Left colon (tissue), 2 donors: ENCODE measurements around the gene PPIF. TPM values are rescaled to one million over a fixed set of nuclear protein-coding genes. Genes with fewer than 3 reads are reported as not detected.
A peak's percentile ranks its signal among the peaks of the same experiment; 100 is the strongest.

Source experiments
- ATAC-seq: fragments of 200-7000 bp; cut with Tn5 transposase; one replicate; pipeline ENCODE4 v1.9.1; 2020; ENCODE audit warnings: mild to moderate bottlenecking, moderate library complexity
- DNase-seq, 2 donors: peaks; one replicate each; pipeline ENCODE4 v3.0.0-alpha.2; 2020
- intact Hi-C, 2 donors: fragments of 100-400 bp; cut with DNase I in 1 of 2; cut with micrococcal nuclease in 1 of 2; formaldehyde crosslinking; loops; one replicate each; pipeline versions ENCODE4 v1.11.2 to v1.14.0; 2022; cut with DNase I, micrococcal nuclease
- total RNA-seq, 2 donors: library from RNA; stranded (reverse); fragmentation: NEBNext Ultra II Directional; extraction: Animal tissue kit (Norgen Biotek cat#: 25700); gene quantifications; one replicate each; pipeline ENCODE4 v1.2.1, GENCODE V29; 2021
- donor health status: DM: no; HTN: no; CAD: no.
- donor health status: DM: yes; HTN: yes; CAD: no.

PPIF gene
- total RNA-seq, 2 donors from 2014 or later: 86.6 to 105 TPM

DNA sequence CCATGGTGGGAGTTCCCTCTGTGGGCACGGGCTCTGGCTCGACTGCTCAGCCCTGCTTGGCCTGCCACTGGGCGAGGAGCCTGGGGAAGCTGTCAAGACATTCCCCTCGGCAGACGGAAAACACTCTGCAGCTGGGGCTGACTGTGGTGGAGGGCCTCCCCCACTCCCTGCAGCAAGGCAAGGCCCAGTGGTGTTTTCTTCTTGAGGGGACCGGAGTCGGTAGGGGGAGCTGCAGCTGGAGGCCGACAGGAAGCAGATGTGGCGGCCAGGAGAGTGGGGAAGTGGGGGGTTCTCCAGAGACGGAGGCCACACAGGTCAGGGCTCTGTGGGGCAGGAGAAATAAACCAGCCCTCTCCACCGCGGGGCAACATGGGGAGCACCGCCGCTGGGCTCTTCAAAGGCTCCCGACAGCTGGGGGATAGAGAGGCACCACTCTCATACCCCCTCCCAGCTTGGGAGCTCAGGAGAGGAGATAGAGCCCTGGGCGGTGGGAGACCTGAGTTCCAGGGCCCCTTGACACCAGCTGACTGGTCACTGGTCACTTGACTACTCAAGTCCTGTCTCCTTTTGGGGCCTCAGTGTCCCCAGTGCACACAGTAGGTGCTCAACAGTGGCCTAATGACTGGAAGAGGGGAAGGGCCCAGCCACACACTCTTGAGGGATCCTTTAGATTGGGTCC, 43.4 kb downstream of the PPIF start:
- no peak for ATAC-seq
- DNase-seq: peak; percentile 44 to 63
- intact Hi-C loops: no loop called here

DNA sequence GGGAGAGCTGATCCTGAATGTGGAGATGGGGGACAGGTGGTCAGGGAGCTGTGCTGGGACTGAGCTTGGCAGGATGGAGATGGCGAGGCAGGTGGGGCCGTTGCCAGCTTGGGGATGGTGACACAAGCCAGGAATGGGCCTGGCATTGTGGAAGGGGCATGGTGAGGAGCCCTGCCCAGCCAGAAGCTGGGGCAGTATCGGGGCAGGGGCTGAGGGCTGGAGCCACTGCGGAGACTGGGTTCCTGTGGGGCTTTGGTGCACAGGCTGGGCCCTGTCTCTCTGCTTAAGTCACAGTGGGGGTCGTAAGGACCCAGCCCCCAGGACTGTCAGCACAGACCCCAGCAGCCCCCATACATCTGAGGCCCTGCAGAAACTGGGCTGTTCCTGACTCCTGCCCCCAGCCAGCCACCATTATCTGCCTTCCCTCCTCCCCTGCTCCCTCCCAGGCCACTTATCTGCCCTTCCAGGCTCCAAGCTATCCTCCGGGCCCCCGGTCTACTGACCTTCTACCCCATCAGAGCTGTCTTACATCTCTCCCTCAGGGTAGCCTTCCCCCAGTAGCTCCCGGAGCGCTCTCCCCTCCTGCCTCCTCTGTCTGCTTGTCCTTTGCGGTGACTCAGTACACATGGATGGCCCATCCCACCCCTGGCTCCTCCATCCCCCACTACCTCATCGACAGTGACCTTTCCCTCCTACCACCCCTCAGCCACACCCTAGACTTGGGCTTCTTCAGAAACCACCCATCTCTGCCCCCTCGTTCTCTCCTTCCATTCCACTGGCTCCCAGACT, 44.2 kb downstream of the PPIF start:
- intact Hi-C loops: no loop called here
- no peak for ATAC-seq
- DNase-seq: peak in 1 of 2 donors; percentile 23

DNA sequence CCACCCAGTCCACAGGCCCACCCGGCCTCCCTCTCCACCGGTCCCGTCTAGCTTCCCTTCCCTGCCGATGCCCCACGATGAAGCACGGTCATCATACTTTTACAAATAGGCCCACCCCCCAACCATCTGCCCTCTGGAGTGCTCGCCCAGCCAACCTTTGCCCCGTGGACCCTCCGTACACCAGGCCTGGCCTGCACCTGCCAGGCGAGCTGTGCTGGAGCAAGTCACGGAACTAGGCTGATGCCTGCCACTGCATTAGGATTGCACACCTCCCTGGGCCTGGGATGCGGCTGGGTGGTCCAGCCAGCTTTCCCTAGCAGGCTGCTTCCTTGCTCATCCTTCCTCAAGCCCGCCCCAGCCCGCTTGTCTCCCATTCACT, 44.7 kb downstream of the PPIF start:
- intact Hi-C loops: no loop called here
- DNase-seq (peak in 1 of 2 donors; percentile 17), ATAC-seq (no peak)

- ATAC-seq: no peak
- intact Hi-C loops: no loop called here
- DNase-seq: no peak
These were observed 45.4 kb downstream of the PPIF start for GRCh38 chr10:79392506-79393176.

DNA sequence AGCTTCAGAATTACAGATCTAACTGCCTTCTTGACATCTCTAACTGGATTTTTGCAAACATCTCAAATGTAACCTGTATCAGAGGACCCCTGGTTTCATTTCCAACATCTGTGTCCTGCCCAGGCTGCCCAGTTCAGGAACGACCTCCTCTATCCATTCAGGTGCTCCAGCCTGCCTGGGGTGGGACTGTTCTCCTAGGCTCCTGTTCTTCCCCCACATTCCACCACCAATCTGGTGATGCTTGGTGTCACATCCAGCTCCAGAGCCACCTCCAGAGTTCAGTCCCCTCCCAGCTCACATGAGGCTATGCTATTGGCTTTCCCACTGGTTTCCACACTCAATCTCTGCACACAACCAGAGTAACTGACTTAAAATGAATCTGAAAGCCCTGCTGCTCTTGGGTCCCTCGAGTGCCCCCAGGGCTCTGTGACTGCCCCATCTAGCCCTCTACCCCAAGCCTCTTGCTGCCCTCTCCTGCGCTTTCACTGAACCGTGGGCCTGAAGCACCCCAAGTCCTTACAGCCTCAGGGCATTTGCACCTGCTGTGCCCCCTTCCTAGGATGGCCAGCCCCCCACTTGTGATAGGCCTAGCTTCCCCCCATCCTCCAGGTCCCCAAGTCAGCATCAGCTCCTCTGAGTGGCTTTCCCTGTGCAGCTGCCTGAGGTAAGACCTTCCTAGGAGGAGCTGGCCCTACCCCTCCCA, 46.1 kb downstream of the PPIF start:
- intact Hi-C loops: no loop called here
- DNase-seq: peak in 1 of 2 donors; percentile 10
- ATAC-seq: no peak

DNA sequence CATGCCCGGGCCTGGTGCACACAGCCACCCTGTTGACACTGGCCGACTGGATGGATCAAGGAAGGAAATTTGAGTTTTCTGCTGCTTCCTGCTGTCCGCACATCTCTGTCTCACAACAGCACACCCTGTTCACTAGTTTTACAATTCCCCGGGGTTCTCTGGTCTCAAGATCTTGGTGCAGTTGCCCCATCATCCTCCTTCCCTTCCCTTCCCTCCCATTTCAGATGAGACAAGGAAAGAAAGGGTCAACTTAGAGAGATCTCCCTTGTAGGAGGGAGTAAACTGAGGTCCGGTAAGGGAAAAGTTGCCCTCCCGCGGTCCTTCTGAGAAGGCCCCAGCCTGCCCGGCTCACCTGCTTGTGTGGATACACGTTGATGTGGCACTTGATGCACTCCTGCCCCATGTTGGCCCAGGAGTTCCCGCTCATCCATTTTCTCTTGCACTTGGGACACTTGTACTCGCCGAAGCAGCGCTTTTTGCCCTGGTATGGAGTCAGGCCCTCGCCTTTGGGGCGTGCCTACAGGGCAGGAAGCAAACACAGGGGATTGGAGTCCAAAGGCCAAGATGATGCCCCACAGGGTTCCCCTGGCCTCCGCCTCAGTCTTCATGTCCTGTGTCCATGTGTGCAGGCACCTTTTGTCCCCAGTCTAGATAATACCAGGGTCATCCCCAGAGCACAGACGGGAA, 46.8 kb downstream of the PPIF start:
- peak; percentile 45 for ATAC-seq
- intact Hi-C loops: no loop called here
- DNase-seq: peak in 1 of 2 donors; percentile 18

DNA sequence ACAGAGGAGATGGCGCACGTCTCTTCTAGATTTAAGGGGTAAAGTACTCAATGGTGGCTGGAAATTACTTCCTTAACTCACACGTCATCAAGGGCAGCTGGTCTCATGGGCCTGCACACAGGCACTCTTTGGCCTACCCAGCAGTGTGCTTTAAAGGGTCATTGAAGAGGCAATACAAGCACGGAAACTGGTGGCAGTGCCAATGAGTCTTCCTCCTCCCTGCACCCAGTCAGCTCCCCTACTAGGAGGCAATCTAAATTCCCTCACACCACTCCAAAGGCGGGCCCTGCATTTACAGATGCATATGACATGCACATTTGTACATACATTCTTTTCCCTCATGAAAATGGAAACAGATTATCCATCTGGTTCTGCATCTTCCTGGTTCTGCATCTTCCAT, 47.4 kb downstream of the PPIF start:
- no peak for ATAC-seq
- intact Hi-C loops: no loop called here
- DNase-seq: peak in 1 of 2 donors; percentile 15

DNA sequence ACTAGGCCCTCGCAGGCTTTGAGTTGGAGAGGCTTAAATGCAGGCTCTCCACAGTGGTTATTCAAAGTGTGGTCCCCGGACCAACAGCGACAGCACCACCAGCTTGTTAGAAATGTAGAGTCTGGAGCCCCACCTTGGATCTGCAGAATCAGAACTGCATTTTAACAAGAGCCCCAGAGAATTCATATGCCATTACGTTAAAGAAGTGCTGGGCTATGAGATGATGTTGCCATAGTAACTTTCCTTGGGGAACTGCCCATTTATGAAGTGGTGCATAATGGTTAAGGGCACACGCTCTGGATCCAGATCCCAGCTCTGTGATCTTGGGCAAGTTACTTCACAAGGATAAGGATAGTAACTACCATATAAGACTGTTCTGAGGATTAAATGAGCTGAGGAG, 49.3 kb downstream of the PPIF start:
- intact Hi-C loops: no loop called here
- DNase-seq (no peak), ATAC-seq (no peak)

- no peak for DNase-seq
- intact Hi-C loops: no loop called here
- no peak for ATAC-seq
These were observed 49.8 kb downstream of the PPIF start for GRCh38 chr10:79397051-79397450.

DNA sequence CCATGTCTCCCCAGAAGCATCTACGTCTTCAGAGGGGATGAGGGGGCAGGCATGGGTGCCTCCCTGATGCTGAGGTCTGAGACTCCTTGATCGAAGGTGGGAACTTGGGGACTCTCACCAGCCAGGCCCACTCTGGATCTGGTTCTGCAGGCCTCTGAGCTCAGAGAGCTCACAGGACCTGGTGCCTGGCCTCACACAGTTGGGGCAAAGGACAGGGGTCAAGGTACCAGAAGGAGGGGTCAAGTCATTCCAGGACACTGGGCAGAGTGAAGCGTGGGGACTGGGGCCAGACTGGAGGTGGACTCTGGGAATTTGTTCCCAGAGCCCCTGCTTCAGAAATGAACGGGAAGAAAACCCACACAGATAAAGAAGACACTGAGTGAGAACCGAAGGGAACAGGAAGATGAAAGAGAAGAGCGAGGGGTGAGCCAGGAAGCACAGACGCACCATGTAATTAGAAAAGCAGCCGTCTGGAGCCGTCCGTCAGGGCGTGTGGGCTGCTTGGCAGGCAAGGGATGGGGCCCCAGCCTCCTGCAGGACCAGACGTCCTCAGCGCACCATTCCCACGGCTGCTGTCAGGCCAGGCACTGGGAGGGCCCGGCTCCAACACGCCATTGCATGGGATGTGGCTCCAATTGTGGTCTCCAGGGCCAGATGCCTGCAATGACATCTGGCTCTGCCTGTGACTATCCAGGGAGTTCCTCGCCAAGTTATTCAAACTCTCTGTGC, 50.5 kb downstream of the PPIF start:
- no peak for ATAC-seq
- intact Hi-C loops: no loop called here
- DNase-seq: no peak

GRCh38 chr10:79398642-79399041, 51.4 kb downstream of the PPIF start:
- DNase-seq: no peak
- no peak for ATAC-seq
- intact Hi-C loops: no loop called here

- intact Hi-C loops: no loop called here
- peak; percentile 81 to 90 for DNase-seq
- peak; percentile 92 for ATAC-seq
These were observed 52.1 kb downstream of the PPIF start for GRCh38 chr10:79399223-79399831.

DNA sequence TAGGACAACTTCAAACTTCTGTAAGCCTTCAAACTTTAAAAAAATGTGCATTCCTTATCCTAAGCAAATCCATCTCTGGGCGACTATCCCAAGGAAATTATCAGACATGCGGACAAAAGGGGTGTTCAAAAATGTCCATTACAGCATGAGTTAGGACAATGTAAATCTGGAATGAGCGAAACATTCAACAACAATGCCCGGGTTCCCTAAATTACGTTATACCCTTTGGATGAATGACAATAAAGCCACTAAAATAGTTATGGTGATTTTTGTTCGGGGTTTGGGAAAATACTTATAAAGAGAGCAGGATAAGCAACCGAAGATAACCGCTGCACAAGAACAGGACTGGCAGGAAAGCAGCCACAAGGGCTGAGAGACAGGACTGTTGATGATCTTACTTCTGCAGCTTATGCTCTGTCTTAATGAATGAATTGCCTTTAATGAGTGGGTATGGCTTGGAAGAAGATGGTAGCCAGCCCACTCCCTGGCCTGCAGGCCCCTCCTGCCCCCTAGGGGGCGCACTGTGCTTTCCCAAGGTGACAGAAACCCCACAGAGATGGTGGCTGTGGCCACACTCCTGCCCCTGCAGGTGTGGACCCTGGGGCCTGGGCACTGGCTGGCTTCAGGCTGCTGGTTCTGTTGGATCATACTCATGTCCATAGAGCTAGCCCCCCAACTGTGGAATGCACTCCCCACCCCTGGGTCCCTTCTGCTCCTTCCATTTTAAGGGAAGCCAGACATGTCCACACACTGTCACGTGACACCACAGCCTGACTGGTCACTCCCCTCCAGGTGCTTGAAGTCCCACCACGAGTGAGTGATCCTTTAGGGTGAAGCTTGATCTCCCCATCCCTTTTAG, 53.1 kb downstream of the PPIF start:
- ATAC-seq: no peak
- intact Hi-C loops: no loop called here

DNA sequence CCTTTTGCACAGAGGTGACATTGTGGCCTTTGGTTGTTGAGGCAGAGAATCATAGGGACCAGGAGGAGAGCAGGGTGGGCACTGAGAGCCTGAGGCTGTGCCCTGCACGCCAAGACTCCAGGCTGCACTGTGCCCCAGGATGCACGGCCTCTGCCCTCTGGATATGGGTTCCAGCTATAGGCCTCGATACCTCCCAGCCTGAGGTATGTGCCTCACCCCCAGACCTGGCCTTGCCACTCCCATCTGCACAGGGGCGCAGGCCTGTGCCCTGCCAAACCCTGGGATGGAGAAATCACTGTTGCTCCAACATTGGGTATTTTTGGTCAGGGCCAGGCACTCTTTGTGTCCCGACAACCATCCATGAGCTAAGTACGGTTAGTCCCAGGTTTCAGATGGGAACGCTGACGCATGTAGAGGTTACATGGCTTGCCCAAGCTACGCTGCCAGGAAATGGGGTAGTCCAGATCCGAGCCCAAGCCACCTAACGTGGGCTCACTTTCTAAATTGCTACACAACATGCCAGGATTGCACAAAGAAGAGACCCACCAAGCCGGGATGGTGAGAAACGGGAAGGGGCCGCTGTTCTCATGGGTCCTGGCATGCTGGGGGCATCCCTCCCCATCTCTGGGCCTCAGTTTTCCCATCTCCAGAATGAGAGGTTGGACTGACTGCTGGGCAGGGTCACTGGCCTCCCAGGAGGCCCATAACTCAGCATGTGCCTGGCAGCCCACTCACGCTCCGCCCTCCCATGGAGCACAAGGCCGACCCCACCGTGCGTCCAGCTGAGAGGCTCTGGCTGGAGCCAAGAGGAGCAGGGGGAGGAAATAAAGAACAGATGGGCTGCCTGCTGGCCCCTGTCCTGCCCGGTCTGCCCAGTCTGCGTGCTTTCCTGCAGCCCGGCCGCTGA, 54.0 kb downstream of the PPIF start:
- intact Hi-C loops: no loop called here
- DNase-seq (peak in 1 of 2 donors; percentile 59), ATAC-seq (no peak)

More for the DNA sequence above, 53.1 kb downstream of the PPIF start:
- peak in 1 of 2 donors; percentile 56 for DNase-seq

DNA sequence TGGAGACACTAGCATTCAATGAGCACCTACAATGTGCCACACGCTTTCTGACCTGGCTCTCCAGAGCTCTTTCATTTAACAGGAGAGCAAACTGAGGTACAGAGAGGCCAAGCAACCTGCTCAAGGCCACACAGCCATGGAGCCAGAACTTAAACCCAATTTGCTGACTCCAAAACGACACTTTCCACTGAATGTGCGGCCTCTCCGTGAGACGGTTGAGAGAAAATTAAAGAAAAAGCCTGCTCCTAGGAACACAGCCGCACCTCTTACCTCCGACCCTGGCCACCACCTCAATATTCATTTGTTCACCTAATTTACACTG, 55.3 kb downstream of the PPIF start:
- ATAC-seq (no peak), DNase-seq (no peak)
- intact Hi-C loops: no loop called here

GRCh38 chr10:79402951-79403350, 55.7 kb downstream of the PPIF start:
- no peak for ATAC-seq
- intact Hi-C loops: no loop called here
- DNase-seq: no peak
